Stimulated activated CD4-positive, alpha-beta T cell treated with anti-CD3 and anti-CD28 coated beads, Interleukin-15, amount 100 ng/mL, for 24 hours (primary cell): Measurements from ENCODE around the gene KIAA1614.

ENCODE experiments used
- DNase-seq: peaks from one replicate; pipeline ENCODE4 v3.0.0-alpha.2; 2020

KIAA1614 gene

GRCh38 chr1:180927348-180927747 is 14.7 kb downstream of the KIAA1614 start:
- DNase-seq, result no peak

- no peak for DNase-seq
These were observed 15.1 kb downstream of the KIAA1614 start for GRCh38 chr1:180927841-180928240.

- DNase-seq, result no peak
These were observed 15.9 kb downstream of the KIAA1614 start for GRCh38 chr1:180928331-180929230.

- no peak for DNase-seq
These were observed 16.7 kb downstream of the KIAA1614 start for GRCh38 chr1:180929389-180929788.

GRCh38 chr1:180930687-180931086 is 18.0 kb downstream of the KIAA1614 start:
- no peak for DNase-seq

- no peak for DNase-seq
These were observed 18.8 kb downstream of the KIAA1614 start for GRCh38 chr1:180931529-180931928.

- no peak for DNase-seq
These were observed 19.7 kb downstream of the KIAA1614 start for GRCh38 chr1:180932378-180932777.

- DNase-seq, result no peak
These were observed 20.4 kb downstream of the KIAA1614 start for GRCh38 chr1:180933141-180933540.

GRCh38 chr1:180934563-180934962 is 21.9 kb downstream of the KIAA1614 start:
- no peak for DNase-seq

GRCh38 chr1:180935326-180936109 is 22.8 kb downstream of the KIAA1614 start:
- DNase-seq, result no peak

GRCh38 chr1:180936110-180937011 is 23.7 kb downstream of the KIAA1614 start:
- DNase-seq, result no peak

- no peak for DNase-seq
These were observed 24.3 kb downstream of the KIAA1614 start for GRCh38 chr1:180937012-180937372.

- DNase-seq, result no peak
These were observed 25.0 kb downstream of the KIAA1614 start for GRCh38 chr1:180937624-180938225.

GRCh38 chr1:180939073-180939710 is 26.5 kb downstream of the KIAA1614 start:
- DNase-seq, result no peak

- DNase-seq, result no peak
These were observed 27.0 kb downstream of the KIAA1614 start for GRCh38 chr1:180939711-180940103.

GRCh38 chr1:180940445-180940844 is 27.7 kb downstream of the KIAA1614 start:
- no peak for DNase-seq

- DNase-seq, result no peak
These were observed 29.0 kb downstream of the KIAA1614 start for GRCh38 chr1:180941518-180942275.

- DNase-seq, result no peak
These were observed 32.5 kb downstream of the KIAA1614 start for GRCh38 chr1:180945151-180945550.

- no peak for DNase-seq
These were observed 32.9 kb downstream of the KIAA1614 start for GRCh38 chr1:180945551-180945950.

- DNase-seq, result no peak
These were observed 33.4 kb downstream of the KIAA1614 start for GRCh38 chr1:180946056-180946455.
